HG03469 (cell line): ENCODE data around the gene TSHZ3.

ENCODE experiments used
- ATAC-seq: cut with Tn5 transposase; IDR thresholded peaks from one replicate; pipeline ENCODE4 v1.9.1; 2021; ENCODE audit warnings: mild to moderate bottlenecking, moderate library complexity, moderate number of reproducible peaks; ENCODE audit not compliant: unreplicated experiment

TSHZ3 gene

GRCh38 chr19:31354799-31355664 lies 5.8 kb upstream of the TSHZ3 start:
- ATAC-seq, result no peak

- no peak for ATAC-seq
Measured at GRCh38 chr19:31354316-31354715, 5.1 kb upstream of the TSHZ3 start.

GRCh38 chr19:31353833-31354232 lies 4.6 kb upstream of the TSHZ3 start:
- no peak for ATAC-seq

GRCh38 chr19:31352782-31353651 lies 3.8 kb upstream of the TSHZ3 start:
- no peak for ATAC-seq

- ATAC-seq, result no peak
Measured at GRCh38 chr19:31352296-31352781, 3.1 kb upstream of the TSHZ3 start.

- ATAC-seq, result no peak
Measured at GRCh38 chr19:31351855-31352195, 2.6 kb upstream of the TSHZ3 start.

- ATAC-seq, result no peak
Measured at GRCh38 chr19:31351056-31351854, 2.0 kb upstream of the TSHZ3 start.

- no peak for ATAC-seq
Measured at GRCh38 chr19:31350693-31351055, 1.4 kb upstream of the TSHZ3 start.

GRCh38 chr19:31350033-31350692 lies 927 bp upstream of the TSHZ3 start:
- ATAC-seq, result no peak

GRCh38 chr19:31348481-31349159 lies 616 bp downstream of the TSHZ3 start:
- no peak for ATAC-seq

GRCh38 chr19:31347828-31348392 lies 1.3 kb downstream of the TSHZ3 start:
- no peak for ATAC-seq

GRCh38 chr19:31347354-31347753 lies 1.9 kb downstream of the TSHZ3 start:
- no peak for ATAC-seq

- ATAC-seq, result no peak
Measured at GRCh38 chr19:31346184-31347059, 2.8 kb downstream of the TSHZ3 start.

GRCh38 chr19:31344403-31344802 lies 4.8 kb downstream of the TSHZ3 start:
- ATAC-seq, result no peak

- no peak for ATAC-seq
Measured at GRCh38 chr19:31342926-31343325, 6.3 kb downstream of the TSHZ3 start.

GRCh38 chr19:31340042-31341025 lies 8.9 kb downstream of the TSHZ3 start:
- ATAC-seq, result no peak

- ATAC-seq, result no peak
Measured at GRCh38 chr19:31339411-31339810, 9.8 kb downstream of the TSHZ3 start.
